Islet precursor cell (in vitro differentiated cells): ENCODE results near the gene APC.
"Not testable (repeated sequence)": the region's sequence is repeated elsewhere in the genome, so short reads cannot be mapped to it uniquely, and the experiment has no call there.

Experiments
- DNase-seq: peaks from one replicate; pipeline ENCODE4 v3.0.0-alpha.2; 2018

Gene APC

GRCh38 chr5:112787896-112788295 is 50.2 kb downstream of the APC start:
- DNase-seq, result no peak

- no peak for DNase-seq
Observed at GRCh38 chr5:112793201-112793600, 55.5 kb downstream of the APC start.

DNA sequence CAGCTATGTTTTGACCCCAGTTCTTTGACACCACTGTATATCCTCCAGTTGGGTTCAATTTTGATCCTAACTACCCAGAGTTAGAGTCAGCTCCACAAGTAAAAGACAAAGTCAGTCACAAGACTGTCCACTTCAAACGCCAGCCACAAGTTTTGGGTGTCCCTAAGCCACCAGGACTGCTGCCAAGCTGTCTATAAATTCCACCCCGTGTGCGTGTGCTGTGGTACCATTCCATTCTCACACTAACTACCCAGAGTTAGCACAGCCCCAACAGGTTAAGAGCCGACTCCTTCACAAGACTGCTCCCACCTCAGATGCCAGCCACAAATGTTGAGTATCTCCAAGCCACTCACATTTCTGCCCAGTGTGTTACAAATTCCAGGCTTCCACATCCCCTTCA is 56.7 kb downstream of the APC start:
- no peak for DNase-seq

GRCh38 chr5:112795342-112795741 is 57.7 kb downstream of the APC start:
- no peak for DNase-seq

DNA sequence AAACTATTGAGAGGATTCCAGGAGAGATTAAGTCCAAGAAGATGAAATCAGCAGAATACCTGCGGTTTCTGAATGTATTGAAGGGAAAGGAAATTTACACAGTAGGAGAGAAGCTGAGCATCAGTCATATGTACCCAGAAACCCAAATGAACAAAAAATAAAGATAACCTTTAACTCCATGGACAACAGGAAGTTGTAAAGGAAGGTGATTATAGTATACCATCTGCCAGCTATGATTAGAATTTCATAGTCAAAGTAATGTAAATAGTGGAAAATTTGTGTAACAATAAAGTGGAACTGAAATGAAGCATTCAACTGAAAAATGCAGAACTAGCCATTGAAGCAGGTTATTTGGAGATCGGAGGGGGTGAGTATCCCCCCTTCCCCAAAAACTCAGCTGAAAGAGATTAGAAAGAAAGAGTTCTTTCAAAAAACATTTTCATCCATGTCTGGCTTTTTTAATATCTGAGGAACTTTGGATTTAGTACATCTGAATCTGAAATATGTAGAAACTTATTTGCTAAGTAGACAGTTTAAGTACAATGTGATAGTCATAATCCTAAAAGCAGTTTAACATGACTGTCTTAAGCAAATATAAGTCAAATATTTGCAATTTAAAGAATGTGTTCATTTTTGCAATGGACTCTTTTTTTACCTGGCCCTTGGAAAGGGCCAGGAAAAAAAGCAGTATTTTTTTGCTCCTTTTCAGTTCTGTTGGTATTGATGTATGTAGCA is 58.4 kb downstream of the APC start:
- DNase-seq, result no peak

DNA sequence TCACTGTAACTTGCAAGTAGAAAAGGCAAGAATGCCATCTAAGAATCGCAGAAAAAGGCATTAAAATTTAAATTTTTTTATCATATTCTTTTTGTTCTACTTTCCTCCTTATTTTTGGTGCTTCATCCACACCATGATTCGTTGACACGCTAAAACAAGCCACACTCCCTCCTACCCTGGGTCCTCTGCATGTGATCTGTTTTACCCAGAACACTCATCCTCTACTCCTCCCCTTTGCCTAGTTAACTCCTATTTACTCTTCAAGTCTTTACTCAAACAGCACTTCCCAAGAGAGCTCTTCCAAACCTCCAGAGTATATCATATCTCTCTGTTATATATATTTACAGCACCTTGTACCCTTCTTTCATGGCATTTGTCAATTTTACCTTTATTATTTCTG is 62.0 kb downstream of the APC start:
- DNase-seq, result no peak

DNA sequence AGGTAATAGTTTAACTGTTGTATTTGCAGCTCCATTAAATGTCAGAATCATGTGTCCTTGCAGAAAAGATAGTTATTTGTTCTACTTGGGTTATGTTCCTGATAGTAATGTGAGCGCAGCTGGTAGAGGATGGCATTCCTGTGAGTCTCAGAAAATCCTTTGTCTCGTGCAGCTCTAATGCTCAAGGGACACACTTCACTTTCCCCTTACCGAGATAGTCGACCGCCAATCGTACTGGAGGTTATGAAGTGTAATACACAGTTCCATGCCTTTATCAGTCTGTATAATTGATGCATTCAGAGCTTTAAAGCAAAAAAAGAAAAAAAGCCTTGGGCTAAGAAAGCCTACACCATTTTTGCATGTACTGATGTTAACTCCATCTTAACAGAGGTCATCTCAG is 63.2 kb downstream of the APC start:
- no peak for DNase-seq

DNA sequence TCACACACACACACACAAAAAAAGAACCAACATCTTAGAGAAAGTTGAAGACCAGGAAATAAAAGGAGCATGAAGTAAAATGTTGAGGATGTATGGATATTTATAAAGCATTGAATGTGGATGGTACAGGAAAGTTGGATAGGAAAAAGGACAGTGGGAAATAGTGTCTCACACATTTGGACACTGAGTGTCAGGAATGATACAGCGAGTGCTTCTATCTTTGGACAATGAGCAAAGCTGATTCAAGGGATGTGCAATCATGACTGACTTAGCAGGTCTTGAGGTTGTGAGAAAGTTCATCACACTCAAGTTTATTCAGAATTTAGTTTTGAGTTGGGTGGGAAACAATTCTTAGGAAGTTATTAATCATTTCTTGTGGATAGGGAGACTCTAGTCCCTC is 73.3 kb downstream of the APC start:
- DNase-seq, result no peak

DNA sequence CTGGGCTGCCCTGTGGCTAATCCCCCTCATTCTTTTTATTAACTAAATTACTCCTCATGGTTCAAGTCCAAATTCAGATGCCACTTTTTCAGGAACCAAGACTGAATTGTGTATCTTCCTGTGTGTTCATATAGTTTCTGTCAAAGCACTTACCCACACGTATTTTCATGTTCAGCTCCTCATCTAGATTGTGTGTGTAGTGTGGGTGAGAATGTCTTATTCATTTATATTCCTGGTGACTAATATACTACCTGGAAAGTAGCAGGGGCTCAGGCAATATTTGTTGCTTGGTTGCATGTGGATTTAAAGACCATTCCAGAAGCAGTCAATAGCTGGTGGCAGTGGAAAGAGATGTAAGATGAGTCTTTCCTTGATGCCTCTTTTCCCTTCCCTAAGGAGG is 74.9 kb downstream of the APC start:
- DNase-seq, result no peak

GRCh38 chr5:112820246-112820645 is 82.6 kb downstream of the APC start:
- no peak for DNase-seq

GRCh38 chr5:112822456-112822855 is 84.8 kb downstream of the APC start:
- no peak for DNase-seq

- DNase-seq, result no peak
Observed at GRCh38 chr5:112823181-112823580, 85.5 kb downstream of the APC start.

- no peak for DNase-seq
Observed at GRCh38 chr5:112823656-112824055, 86.0 kb downstream of the APC start.

- no peak for DNase-seq
Observed at GRCh38 chr5:112824197-112824596, 86.5 kb downstream of the APC start.

DNA sequence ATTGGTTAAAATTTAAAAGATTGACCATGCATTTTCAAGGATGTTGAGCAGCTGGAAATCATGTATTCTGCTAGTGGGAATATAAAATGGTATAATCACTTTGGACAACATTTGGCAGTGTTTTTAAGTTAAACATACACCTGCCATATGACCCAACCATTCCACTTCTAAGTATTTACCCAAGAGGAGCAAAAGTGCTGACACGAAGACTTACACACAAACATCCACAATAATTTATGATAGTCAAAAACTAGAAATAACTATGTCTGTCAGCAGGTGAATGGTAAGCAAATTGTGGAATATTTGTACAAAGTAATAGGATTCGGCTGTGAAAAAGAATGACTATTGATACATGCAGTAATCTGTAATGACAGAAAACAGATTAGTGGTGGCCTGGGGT is 92.7 kb downstream of the APC start:
- no peak for DNase-seq

GRCh38 chr5:112833971-112834370 is 96.3 kb downstream of the APC start:
- DNase-seq, result no peak

DNA sequence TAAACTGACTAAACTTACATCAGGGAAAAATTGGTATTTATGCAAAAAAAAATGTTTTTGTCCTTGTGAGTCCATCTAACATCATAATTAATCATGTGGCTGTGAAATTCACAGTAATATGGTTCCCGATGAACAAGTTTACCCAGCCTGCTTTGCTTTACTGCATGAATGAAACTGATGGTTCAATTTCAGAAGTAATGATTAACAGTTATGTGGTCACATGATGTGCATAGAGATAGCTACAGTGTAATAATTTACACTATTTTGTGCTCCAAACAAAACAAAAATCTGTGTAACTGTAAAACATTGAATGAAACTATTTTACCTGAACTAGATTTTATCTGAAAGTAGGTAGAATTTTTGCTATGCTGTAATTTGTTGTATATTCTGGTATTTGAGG is 106.8 kb downstream of the APC start:
- no peak for DNase-seq

DNA sequence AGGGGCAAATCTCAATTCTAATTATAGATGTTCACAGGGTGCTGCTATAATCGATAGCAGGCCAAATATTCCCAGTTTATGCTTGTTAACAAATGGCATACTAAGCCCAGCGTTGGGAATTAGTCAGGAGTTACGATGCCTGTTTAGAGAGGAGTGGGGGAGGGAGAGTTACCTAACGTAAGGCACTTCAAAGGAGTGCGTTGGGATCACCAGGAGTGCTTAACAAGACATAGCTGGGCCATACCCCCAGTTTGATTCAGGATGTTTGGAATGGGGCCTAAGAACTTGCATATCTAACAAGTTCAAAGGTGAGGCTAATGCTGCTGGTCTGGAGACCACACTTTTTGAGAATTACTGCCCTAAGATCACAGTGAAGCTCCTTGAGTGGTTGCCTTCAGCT is 108.9 kb downstream of the APC start:
- DNase-seq, result no peak

DNA sequence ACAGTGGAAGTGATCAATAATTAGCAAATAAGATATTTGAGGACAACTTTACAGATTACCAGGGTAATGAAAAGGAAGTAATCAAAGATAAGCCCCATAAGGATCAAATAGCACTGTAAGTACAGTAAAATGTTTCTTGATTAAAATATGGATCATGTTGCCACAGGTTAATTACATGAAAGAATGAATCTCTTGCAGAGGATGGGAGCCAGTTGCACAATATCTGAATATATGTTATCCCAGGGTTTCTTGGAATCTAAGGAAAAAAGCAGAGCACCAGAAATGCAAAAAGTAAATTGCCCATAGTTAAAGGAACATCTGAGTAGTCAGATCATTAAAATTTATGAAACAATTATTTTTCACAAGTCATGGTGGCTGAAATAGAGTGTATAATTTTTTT is 109.6 kb downstream of the APC start:
- DNase-seq, result no peak

DNA sequence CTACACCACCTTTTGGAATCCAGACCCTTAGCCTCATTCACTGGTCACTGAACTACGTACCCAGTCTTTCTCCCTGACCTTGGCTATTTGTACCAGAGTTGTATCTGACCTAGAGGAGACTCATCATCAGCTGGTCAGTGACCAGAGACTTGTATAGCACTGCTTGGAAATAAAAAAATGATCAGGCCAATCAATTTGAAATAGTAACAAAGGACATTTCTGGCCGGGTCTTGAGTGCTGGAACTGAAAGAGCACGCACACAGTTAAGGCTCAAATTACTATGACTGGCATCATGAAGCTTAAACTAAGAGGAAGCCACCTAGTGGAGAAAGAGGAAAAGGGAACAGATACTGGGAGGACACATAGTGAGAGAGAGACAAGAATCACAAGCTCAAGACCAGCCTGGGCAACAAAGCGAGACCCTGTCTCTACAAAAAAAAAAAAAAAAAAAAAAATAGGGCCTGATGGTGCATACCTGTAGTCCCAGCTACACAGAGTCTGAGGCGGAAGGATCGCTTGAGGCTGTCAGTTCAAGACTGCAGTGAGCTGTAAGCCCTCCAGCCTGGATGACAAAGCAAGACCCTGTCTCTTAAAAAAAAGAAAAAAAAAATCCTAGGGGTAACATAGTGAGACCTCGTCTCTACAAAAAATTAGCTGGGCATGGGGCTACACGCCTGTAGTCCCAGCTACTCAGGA is 110.6 kb downstream of the APC start:
- peak; percentile 56 for DNase-seq

DNA sequence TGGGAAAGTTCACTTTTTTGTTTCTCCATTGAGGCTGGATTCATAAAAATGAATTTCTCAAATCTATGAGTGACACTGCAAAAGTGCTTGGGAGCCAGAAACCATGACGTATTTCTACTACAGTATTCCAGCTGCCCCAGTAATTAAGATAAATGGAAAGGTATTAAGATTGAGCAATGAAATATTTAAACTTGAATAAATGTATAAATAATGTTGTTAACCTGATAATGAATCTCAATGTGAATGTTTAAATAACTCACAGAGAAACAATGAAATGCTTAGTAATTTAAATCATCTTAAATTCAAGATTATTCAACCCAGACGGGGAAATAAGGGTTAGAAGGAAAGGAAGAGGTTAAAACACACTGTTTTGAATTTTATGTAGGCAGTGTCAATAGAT is 112.2 kb downstream of the APC start:
- no peak for DNase-seq

GRCh38 chr5:112854651-112855050 is 117.0 kb downstream of the APC start:
- DNase-seq, result no peak

DNA sequence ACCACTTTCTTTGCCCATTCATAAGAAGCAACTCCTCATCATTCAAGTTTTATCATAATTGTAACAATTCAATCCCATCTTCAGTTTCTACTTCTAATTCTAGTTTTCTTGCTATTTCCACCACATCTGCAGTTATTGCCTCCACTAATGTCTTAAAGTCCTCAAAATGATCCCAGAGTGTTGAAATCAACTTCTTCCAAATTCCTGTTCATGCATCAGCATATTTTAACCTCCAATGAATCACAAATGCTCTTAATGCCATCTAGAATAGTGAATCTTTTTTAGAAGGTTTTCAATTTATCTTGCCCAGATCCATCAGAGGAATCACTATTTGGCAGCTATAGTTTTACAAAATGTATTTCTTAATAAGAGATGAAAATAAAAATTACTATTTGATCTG is 120.2 kb downstream of the APC start:
- no peak for DNase-seq

DNA sequence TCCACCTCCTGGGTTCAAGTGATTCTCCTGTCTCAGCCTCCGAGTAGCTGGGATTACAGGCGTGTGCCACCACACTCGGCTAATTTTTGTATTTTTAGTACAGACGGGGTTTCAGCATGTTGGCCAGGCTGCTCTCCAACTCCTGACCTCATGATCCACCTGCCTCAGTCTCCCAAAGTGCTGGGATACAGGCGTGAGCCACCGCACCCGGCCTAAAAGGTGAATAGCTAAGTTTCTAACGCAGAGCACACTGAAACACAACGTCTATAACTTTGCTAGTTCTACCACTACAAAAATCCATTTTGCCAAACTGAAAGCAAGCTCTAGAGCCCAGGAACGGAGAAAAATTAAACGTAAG is 122.9 kb downstream of the APC start:
- DNase-seq, result not testable (repeated sequence)
